Transverse colon (tissue), 4 donors: Measurements from ENCODE around the gene GLIS1. TPM values are rescaled to one million over a fixed set of nuclear protein-coding genes. Genes with fewer than 3 reads are reported as not detected.

ENCODE experiments used
- DNase-seq: peaks from one replicate; pipeline ENCODE4 v3.0.0-alpha.2; 2019
- H3K27ac ChIP-seq, 4 donors: fragments of 200-600 bp; sonication (generic); 2 replicates each; pipeline ENCODE4 v1.5.1; 2016 to 2018; ENCODE audit warnings: inconsistent platforms in 4 of 4
- H3K27me3 ChIP-seq: fragments of 200-600 bp; sonication (generic); 2 replicates; pipeline ENCODE4 v1.5.1; 2017; ENCODE audit warnings: inconsistent platforms
- H3K36me3 ChIP-seq, 4 donors: fragments of 200-600 bp; sonication (generic); 2 replicates each; pipeline ENCODE4 v1.5.1; 2017 to 2019; ENCODE audit warnings: inconsistent platforms in 4 of 4
- H3K4me1 ChIP-seq, 4 donors: fragments of 200-600 bp; sonication (generic); 2 replicates each; pipeline ENCODE4 v1.5.1; 2017 to 2020; ENCODE audit warnings: inconsistent platforms in 4 of 4
- H3K4me3 ChIP-seq, 4 donors: fragments of 200-600 bp; sonication (generic); 1 replicate in 1 of 4; 2 replicates in 3 of 4; pipeline versions ENCODE4 v1.5.1 to v1.6.1; 2017 to 2019; ENCODE audit warnings: inconsistent platforms in 4 of 4
- H3K9me3 ChIP-seq, 2 donors: fragments of 200-600 bp; sonication (generic); 2 replicates each; pipeline ENCODE4 v1.5.1; 2017 to 2019; ENCODE audit warnings: inconsistent platforms in 2 of 2
- EP300 ChIP-seq: sonication (generic); formaldehyde crosslinking; IDR thresholded peaks from one replicate; pipeline ENCODE4 v1.6.1; 2017; ENCODE audit warnings: antibody characterized with exemption, low read depth
- POLR2A ChIP-seq: fragments of 450-650 bp; IDR thresholded peaks from one replicate; pipeline ENCODE4 v1.6.1; 2016; ENCODE audit warnings: antibody characterized with exemption, mild to moderate bottlenecking, moderate library complexity
- POLR2AphosphoS5 ChIP-seq, 3 donors: sonication (generic); formaldehyde crosslinking; IDR thresholded peaks; one replicate each; pipeline ENCODE4 v1.6.1; 2016; ENCODE audit warnings: antibody characterized with exemption in 3 of 3
- WGBS, 2 donors: methylation state at CpG; one replicate each; pipeline ENCODE4 v1.1.5; 2018; ENCODE audit warnings: low coverage in 1 of 2; 5-methylcytosine and 5-hydroxymethylcytosine counted together
- in situ Hi-C, 4 donors: fragments of 200-750 bp; cut with MboI; loops; one replicate each; pipeline versions ENCODE4 v1.15.0 to v1.15.1; 2017; ENCODE audit warnings: low sequenced_read_pairs in 3 of 4, low pct_ligation_motif_present in 1 of 4, low pct_unique_long_range_greater_than_20kb in 1 of 4
- intact Hi-C: fragments of 100-400 bp; cut with DNase I; formaldehyde crosslinking; loops from one replicate; pipeline ENCODE4 v1.15.1; 2023; ENCODE audit warnings: low total_unique reads
- total RNA-seq, 4 donors: library from RNA; depleted of rRNA; stranded (reverse); fragments of >200 nt; gene quantifications; one replicate each; pipeline ENCODE4 v1.1.0, GENCODE V29; 2016
- TF ChIP-seq, protein P1 (sequence below), 5 experiments: fragments of 200-600 bp in 3 of 5; fragments of 450-650 bp in 2 of 5; sonication (generic) in 3 of 5; IDR thresholded peaks; 1 replicate in 2 of 5; 2 replicates in 3 of 5; pipeline ENCODE4 v1.5.1; 2016 to 2017; ENCODE audit warnings: antibody characterized with exemption in 5 of 5, inconsistent platforms in 3 of 5, mild to moderate bottlenecking in 2 of 5, moderate library complexity in 1 of 5

The GLIS1 gene
- total RNA-seq, 4 donors from 2014 or later: 0.16 to 0.75 (median 0.27) TPM; not detected in 1

DNA sequence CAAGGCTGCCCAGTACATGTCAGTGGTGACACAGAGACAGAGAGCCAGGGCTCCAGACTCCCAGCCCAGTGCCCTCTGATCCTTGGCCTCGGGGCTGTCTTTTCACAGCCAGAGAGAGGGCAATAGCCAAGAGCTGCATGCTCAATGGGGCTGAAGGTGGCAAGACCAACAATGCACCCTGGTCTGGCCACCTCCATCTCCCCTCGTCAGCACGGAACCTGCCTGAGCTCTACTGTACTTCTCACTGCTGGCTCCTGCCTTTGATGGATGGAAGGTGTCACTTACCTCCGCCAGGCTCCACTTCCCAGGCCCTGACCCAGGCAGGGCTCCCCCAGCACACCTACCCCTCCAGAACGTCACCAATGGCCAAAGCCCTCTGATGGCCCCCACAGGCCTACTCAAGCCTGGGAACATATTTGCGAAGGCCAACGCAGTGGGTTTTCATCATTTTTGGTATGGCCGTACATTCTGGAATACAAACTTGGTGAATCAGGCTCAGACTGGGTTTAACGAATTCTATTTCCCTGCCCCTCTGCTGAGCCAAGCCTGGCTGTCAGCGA is 191.7 kb downstream of the GLIS1 start:
- no peak overlapping the region for H3K4me3 ChIP-seq
- in situ Hi-C loops (no loop called here), intact Hi-C loops (no loop called here)
- H3K9me3 ChIP-seq: no peaks in the 10 kb centered on the region
- no peaks in the 10 kb centered on the region for H3K27me3 ChIP-seq
- 87% methylated on average over 9 of the region's 10 CpGs; no CpG with 5 or more reads in 1 of the 2 donors for WGBS, 2 donors
- TF ChIP-seq POLR2AphosphoS5 (IDR thresholded peaks at IDR 0.05) (no peak), POLR2A (no peak), EP300 (no peak)
- TF ChIP-seq, protein P1, sequence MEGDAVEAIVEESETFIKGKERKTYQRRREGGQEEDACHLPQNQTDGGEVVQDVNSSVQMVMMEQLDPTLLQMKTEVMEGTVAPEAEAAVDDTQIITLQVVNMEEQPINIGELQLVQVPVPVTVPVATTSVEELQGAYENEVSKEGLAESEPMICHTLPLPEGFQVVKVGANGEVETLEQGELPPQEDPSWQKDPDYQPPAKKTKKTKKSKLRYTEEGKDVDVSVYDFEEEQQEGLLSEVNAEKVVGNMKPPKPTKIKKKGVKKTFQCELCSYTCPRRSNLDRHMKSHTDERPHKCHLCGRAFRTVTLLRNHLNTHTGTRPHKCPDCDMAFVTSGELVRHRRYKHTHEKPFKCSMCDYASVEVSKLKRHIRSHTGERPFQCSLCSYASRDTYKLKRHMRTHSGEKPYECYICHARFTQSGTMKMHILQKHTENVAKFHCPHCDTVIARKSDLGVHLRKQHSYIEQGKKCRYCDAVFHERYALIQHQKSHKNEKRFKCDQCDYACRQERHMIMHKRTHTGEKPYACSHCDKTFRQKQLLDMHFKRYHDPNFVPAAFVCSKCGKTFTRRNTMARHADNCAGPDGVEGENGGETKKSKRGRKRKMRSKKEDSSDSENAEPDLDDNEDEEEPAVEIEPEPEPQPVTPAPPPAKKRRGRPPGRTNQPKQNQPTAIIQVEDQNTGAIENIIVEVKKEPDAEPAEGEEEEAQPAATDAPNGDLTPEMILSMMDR (IDR thresholded peaks at IDR 0.05): no peak
- H3K4me1 ChIP-seq: no peaks in the 10 kb centered on the region
- DNase-seq: peak; percentile 3
- H3K36me3 ChIP-seq: no peaks in the 10 kb centered on the region
- no peak overlapping the region for H3K27ac ChIP-seq

- H3K27me3 ChIP-seq: no peaks in the 10 kb centered on the region
- H3K9me3 ChIP-seq: no peaks in the 10 kb centered on the region
- H3K4me3 ChIP-seq: no peak overlapping the region
- WGBS, 2 donors: 80 to 97% methylated on average over 6 to 13 of the region's 13 CpGs
- peaks cover 0 to 4% (median 0%) of the 10 kb centered on the region in 4 donors for H3K4me1 ChIP-seq
- H3K27ac ChIP-seq: no peak overlapping the region
- peak; percentile 1 for DNase-seq
- in situ Hi-C loops (no loop called here), intact Hi-C loops (no loop called here)
- no peak for TF ChIP-seq POLR2AphosphoS5 (IDR thresholded peaks at IDR 0.05)
- no peaks in the 10 kb centered on the region for H3K36me3 ChIP-seq
These were observed 192.4 kb downstream of the GLIS1 start for GRCh38 chr1:53546409-53547155.

GRCh38 chr1:53545663-53546408 is 193.1 kb downstream of the GLIS1 start:
- WGBS, 2 donors: 67 to 74% methylated on average over 1 to 17 of the region's 17 CpGs
- Histone ChIP-seq H3K9me3 (no peaks in the 10 kb centered on the region), H3K27me3 (no peaks in the 10 kb centered on the region), H3K27ac (no peak overlapping the region), H3K4me3 (no peak overlapping the region), H3K4me1 (peaks cover 0 to 4% (median 0%) of the 10 kb centered on the region in 4 donors), H3K36me3 (no peaks in the 10 kb centered on the region)
- intact Hi-C loops (no loop called here), in situ Hi-C loops (no loop called here)
- peak; percentile 2 for DNase-seq
- TF ChIP-seq EP300 (no peak), POLR2AphosphoS5 (IDR thresholded peaks at IDR 0.05) (no peak), POLR2A (no peak)
- TF ChIP-seq, protein P1 (IDR thresholded peaks at IDR 0.05): no peak

DNA sequence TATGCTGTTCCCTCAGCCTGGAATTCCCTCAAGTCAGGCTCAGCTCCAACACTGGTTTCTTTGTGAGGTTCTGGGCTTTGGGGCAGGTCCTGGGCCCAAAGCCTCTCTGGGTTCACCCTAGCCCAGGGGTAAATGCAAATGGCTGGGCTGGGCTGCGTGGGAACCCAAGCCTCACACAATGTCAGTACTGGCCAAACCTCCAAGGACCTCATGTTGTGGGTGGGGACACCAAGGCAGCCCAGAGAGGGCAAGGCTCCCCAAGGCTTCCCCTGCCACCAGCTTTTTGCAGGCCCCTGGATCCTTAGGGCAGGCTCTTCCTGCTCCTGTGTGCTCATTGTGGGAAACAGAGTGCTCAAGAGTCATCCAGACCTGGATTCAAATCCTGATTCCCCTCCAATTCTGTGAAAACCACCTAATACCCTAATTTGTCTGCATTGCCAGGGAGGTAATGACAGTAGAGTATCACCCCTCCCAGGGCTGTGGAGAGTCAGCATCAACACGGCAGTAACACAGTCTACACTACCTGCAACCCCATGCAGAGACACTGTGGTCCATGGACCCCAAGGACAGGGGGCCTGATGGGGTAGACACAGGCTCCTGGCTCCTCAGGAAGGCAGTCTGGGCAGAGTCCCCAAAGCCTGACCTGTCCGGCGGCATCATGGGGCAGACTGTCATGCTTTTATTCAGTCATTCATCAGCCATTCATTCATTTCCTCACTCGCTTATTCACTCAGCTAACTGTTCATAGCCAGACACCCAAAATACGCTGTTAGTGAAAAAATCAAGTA is 194.0 kb downstream of the GLIS1 start:
- intact Hi-C loops: no loop called here
- TF ChIP-seq POLR2A: no peak
- TF ChIP-seq POLR2AphosphoS5 (IDR thresholded peaks at IDR 0.05): no peak
- TF ChIP-seq, protein P1 (IDR thresholded peaks at IDR 0.05): no peak
- TF ChIP-seq EP300: no peak

More for the DNA sequence above, 194.0 kb downstream of the GLIS1 start:
- Histone ChIP-seq H3K9me3 (no peaks in the 10 kb centered on the region), H3K36me3 (no peaks in the 10 kb centered on the region), H3K4me3 (no peak overlapping the region), H3K4me1 (peaks cover 0 to 4% (median 0%) of the 10 kb centered on the region in 4 donors), H3K27me3 (no peaks in the 10 kb centered on the region), H3K27ac (no peak overlapping the region)
- in situ Hi-C loops: no loop called here
- 78 to 92% methylated on average over 2 to 6 of the region's 6 CpGs for WGBS, 2 donors
- no peak for DNase-seq
